Endodermal cell (in vitro differentiated cells): Measurements from ENCODE around the gene KLF3. TPM values are rescaled to one million over a fixed set of nuclear protein-coding genes. Genes with fewer than 3 reads are reported as not detected.

Source experiments
- DNase-seq: peaks from one replicate; pipeline ENCODE4 v3.0.0-alpha.2; 2017
- H3K27ac ChIP-seq: 2 replicates; pipeline ENCODE4 v1.5.1; 2013; ENCODE audit warnings: mild to moderate bottlenecking, low read depth, low read length, moderate library complexity
- H3K27me3 ChIP-seq: 2 replicates; pipeline ENCODE4 v1.6.1; 2013; ENCODE audit warnings: mild to moderate bottlenecking, low read length, moderate library complexity; ENCODE audit not compliant: insufficient read depth, control insufficient read depth, poor library complexity, severe bottlenecking
- H3K36me3 ChIP-seq: 2 replicates; pipeline ENCODE4 v1.7.0; 2013; ENCODE audit warnings: mild to moderate bottlenecking, low read length, moderate library complexity; ENCODE audit not compliant: control insufficient read depth, insufficient read depth
- H3K4me1 ChIP-seq: one replicate; pipeline ENCODE4 v1.7.0; 2013; ENCODE audit warnings: low read length; ENCODE audit not compliant: control insufficient read depth, insufficient read depth
- H3K4me3 ChIP-seq: 2 replicates; pipeline ENCODE4 v1.5.1; 2013; ENCODE audit warnings: mild to moderate bottlenecking, low read length, moderate library complexity
- H3K9ac ChIP-seq: 2 replicates; pipeline ENCODE4 v1.6.1; 2013; ENCODE audit warnings: mild to moderate bottlenecking, low read length, moderate library complexity; ENCODE audit not compliant: poor library complexity, severe bottlenecking; ENCODE audit errors: extremely low read depth
- H3K9me3 ChIP-seq: 2 replicates; pipeline ENCODE4 v1.6.1; 2013; ENCODE audit warnings: mild to moderate bottlenecking, low read length, moderate library complexity; ENCODE audit not compliant: control insufficient read depth
- H3K27ac Mint-ChIP-seq: 2 replicates; pipeline ENCODE4 v1.8.0; 2020; ENCODE audit warnings: mixed read lengths
- H3K27me3 Mint-ChIP-seq: 2 replicates; pipeline ENCODE4 v1.8.0; 2021; ENCODE audit warnings: mild to moderate bottlenecking, mixed read lengths; ENCODE audit not compliant: insufficient read depth
- H3K36me3 Mint-ChIP-seq: 2 replicates; pipeline ENCODE4 v1.8.0; 2020; ENCODE audit warnings: low read depth, mixed read lengths
- H3K4me1 Mint-ChIP-seq: 2 replicates; pipeline ENCODE4 v1.8.0; 2020; ENCODE audit warnings: mixed read lengths
- H3K4me3 Mint-ChIP-seq: 2 replicates; pipeline ENCODE4 v1.8.0; 2020; ENCODE audit warnings: mild to moderate bottlenecking, moderate library complexity, mixed read lengths
- H3K9me3 Mint-ChIP-seq: 2 replicates; pipeline ENCODE4 v1.8.0; 2020; ENCODE audit warnings: mild to moderate bottlenecking, mixed read lengths
- WGBS, 2 experiments: methylation state at CpG; one replicate each; pipeline versions ENCODE4 v1.1.5 to v1.1.7; 2013; ENCODE audit warnings: missing lambda C conversion rate in 2 of 2, mixed read lengths in 1 of 2; ENCODE audit not compliant: insufficient coverage in 1 of 2, insufficient read length in 1 of 2; 5-methylcytosine and 5-hydroxymethylcytosine counted together
- total RNA-seq, 2 donors: library from RNA; stranded (reverse); fragmentation: NEBNext Ultra II Directional in 1 of 2; extraction: Animal tissue kit (Norgen Biotek cat#: 25700) in 1 of 2; gene quantifications; 2 replicates in 1 of 2; 3 replicates in 1 of 2; pipeline ENCODE4 v1.2.1, GENCODE V29; 2021
- TF ChIP-seq, protein P1 (sequence below): fragments of 200-600 bp; sonication (generic); conservative IDR thresholded peaks from 2 replicates; pipeline ENCODE4 v1.5.0; 2021; ENCODE audit warnings: antibody characterized with exemption, mild to moderate bottlenecking

Gene KLF3
- total RNA-seq, 2 donors from 2014 or later: 20.7 to 28.2 TPM

DNA sequence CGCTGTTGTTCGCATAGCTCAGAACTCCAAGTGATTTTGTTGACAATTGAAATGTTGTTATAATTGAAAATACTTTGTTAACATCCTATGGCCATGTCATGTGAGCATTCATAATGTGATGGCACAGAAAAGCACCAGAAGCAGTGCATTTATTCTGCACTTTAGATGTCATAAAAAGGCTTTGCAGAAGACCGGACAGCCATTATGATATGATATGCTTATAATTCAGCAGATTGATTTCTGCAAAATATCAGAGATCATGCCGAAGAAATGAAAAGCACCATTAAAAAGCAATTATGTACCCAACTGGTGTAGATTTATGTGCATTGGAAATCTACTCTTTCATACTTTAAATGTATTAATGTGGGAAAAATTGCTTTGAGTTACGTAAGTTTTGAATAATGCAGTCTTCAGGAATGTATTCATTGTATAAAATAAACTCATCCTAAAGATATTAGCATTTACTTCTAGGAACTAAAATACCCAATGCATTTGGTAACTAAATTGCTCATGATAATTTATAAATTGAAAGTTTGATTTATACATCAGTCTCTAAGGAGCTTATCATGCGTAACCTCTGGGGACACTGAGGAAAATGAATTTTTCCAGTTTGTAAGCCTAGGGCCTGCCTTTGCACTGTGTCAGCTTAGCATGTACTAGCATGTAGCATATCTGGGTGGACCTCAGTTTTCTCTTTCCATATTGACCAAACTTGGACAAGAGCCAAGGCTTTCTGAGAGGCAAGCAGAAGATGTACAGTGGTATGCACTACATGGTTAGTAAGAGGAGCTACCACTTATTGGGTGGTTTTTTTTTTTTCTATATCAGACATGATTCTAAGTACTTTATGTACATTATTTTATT is 75.2 kb downstream of the KLF3 start:
- H3K27me3 Mint-ChIP-seq: no peaks in the 10 kb centered on the region

DNA sequence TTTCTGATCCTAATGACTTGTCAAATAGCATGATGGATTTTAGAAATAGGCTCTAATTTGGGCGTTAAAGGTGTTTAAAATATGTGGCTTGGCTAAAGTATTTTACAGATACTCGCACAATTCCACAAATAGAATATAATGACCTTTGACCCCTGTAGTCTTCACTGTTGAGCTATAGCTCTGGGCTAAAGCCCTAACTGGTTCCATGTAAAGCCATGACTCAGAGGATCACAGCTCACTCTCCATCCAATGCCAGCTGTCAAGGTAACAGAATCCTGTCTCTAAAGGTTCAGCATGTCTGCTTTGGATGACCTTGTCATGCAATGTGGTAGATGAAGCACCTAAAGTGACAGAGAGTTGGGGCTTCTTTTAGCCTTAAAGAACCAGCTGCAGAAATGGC is 76.3 kb downstream of the KLF3 start:
- Mint-ChIP-seq H3K27me3 (no peaks in the 10 kb centered on the region), H3K4me3 (no peak overlapping the region), H3K27ac (no peak overlapping the region), H3K4me1 (no peaks in the 10 kb centered on the region), H3K9me3 (no peaks in the 10 kb centered on the region), H3K36me3 (no peaks in the 10 kb centered on the region)
- TF ChIP-seq, protein P1, sequence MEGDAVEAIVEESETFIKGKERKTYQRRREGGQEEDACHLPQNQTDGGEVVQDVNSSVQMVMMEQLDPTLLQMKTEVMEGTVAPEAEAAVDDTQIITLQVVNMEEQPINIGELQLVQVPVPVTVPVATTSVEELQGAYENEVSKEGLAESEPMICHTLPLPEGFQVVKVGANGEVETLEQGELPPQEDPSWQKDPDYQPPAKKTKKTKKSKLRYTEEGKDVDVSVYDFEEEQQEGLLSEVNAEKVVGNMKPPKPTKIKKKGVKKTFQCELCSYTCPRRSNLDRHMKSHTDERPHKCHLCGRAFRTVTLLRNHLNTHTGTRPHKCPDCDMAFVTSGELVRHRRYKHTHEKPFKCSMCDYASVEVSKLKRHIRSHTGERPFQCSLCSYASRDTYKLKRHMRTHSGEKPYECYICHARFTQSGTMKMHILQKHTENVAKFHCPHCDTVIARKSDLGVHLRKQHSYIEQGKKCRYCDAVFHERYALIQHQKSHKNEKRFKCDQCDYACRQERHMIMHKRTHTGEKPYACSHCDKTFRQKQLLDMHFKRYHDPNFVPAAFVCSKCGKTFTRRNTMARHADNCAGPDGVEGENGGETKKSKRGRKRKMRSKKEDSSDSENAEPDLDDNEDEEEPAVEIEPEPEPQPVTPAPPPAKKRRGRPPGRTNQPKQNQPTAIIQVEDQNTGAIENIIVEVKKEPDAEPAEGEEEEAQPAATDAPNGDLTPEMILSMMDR: no peak
- H3K36me3 ChIP-seq: no peaks in the 10 kb centered on the region
- no peak overlapping the region for H3K9ac ChIP-seq
- H3K4me1 ChIP-seq: no peaks in the 10 kb centered on the region
- no peak overlapping the region for H3K4me3 ChIP-seq
- H3K9me3 ChIP-seq: no peaks in the 10 kb centered on the region
- H3K27ac ChIP-seq: no peak overlapping the region
- no peak for DNase-seq
- H3K27me3 ChIP-seq: no peaks in the 10 kb centered on the region
- 90% methylated on average over 2 of the region's 2 CpGs; no CpG with 5 or more reads in 1 of the 2 experiments for WGBS, 2 experiments

More for the DNA sequence above, 75.2 kb downstream of the KLF3 start:
- Mint-ChIP-seq H3K9me3 (no peaks in the 10 kb centered on the region), H3K4me3 (no peak overlapping the region), H3K4me1 (no peaks in the 10 kb centered on the region), H3K27ac (no peak overlapping the region), H3K36me3 (no peaks in the 10 kb centered on the region)
- 91 to 97% methylated on average over 2 to 5 of the region's 6 CpGs for WGBS, 2 experiments
- no peak for DNase-seq
- Histone ChIP-seq H3K9ac (no peak overlapping the region), H3K9me3 (no peaks in the 10 kb centered on the region), H3K4me3 (no peak overlapping the region), H3K36me3 (no peaks in the 10 kb centered on the region), H3K27ac (no peak overlapping the region), H3K4me1 (no peaks in the 10 kb centered on the region), H3K27me3 (no peaks in the 10 kb centered on the region)
- TF ChIP-seq, protein P1: no peak

DNA sequence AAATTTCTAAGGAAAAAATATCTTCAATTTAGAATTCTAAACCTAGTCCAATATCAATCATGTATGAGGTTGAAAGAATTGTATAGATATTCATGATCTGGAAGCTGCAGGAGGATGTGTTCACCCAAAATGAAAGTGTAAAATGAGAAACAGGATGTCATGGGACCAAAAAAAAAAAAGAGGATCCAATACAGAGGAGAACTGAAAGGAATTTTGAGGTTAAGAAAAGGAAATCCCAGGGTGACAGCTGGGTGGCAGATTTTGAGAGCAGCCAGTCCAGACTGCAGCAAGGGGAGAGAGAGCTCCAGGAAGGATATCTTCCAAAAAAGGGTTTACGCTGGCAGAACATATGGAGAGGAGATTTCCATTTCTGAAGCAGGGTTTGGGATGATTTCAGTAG is 79.9 kb downstream of the KLF3 start:
- Histone ChIP-seq H3K4me1 (no peaks in the 10 kb centered on the region), H3K27ac (no peak overlapping the region), H3K9me3 (peaks cover 14% of the 10 kb centered on the region), H3K4me3 (no peak overlapping the region), H3K27me3 (no peaks in the 10 kb centered on the region), H3K36me3 (no peaks in the 10 kb centered on the region), H3K9ac (no peak overlapping the region)
- no peak overlapping the region for H3K27ac Mint-ChIP-seq
- no peaks in the 10 kb centered on the region for H3K27me3 Mint-ChIP-seq
- no peak for DNase-seq
- TF ChIP-seq, protein P1: no peak
- H3K4me3 Mint-ChIP-seq: no peak overlapping the region
- H3K4me1 Mint-ChIP-seq: no peaks in the 10 kb centered on the region
- H3K9me3 Mint-ChIP-seq: peaks cover 19% of the 10 kb centered on the region
- 96% methylated on average over 1 of the region's 1 CpG; no CpG with 5 or more reads in 1 of the 2 experiments for WGBS, 2 experiments
- peaks cover 5% of the 10 kb centered on the region for H3K36me3 Mint-ChIP-seq
